Esophagus mucosa (tissue), 1 donor: ENCODE measurements around the gene AATF. TPM values are rescaled to one million over a fixed set of nuclear protein-coding genes. Genes with fewer than 3 reads are reported as not detected.

Experiments
- ATAC-seq: fragments of 200-7000 bp; cut with Tn5 transposase; one replicate; pipeline ENCODE4 v1.9.1; 2020
- total RNA-seq: library from RNA; stranded (reverse); gene quantifications from one replicate; pipeline ENCODE4 v1.2.4, GENCODE V29; 2023
- donor health status: DM: yes; HTN: yes; CAD: no.

Gene AATF
- total RNA-seq, 1 donor from 2014 or later: 32.7 TPM

DNA sequence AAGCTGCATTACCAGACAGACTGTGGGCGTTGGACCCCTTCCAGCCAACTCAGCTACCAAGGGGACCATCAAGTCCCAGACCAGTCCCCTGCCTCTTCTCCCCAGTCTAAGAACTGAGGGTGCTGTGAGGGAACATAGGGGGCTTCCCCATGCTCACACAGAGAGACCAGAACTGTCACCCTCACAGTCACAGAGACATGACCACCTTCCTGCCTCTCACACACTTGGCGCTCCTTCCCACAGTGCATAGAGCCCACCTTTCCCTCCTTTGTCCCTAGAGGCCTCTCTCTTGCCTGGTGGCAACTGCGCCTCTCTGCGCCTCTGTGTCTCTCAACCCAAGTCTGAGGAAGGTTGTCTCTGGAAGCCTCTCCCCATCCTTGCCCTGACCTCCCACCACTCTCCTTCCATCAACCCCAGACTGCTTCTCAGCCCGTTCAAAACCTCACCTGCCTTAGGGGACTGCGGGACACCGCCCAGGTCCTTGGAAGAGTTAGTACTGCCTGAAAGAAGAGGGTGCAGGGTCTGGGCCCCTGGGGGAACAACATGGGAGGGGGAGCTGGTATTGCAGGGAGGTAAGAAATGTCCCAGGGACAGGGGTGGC, 17.6 kb upstream of the AATF start:
- ATAC-seq: no peak

DNA sequence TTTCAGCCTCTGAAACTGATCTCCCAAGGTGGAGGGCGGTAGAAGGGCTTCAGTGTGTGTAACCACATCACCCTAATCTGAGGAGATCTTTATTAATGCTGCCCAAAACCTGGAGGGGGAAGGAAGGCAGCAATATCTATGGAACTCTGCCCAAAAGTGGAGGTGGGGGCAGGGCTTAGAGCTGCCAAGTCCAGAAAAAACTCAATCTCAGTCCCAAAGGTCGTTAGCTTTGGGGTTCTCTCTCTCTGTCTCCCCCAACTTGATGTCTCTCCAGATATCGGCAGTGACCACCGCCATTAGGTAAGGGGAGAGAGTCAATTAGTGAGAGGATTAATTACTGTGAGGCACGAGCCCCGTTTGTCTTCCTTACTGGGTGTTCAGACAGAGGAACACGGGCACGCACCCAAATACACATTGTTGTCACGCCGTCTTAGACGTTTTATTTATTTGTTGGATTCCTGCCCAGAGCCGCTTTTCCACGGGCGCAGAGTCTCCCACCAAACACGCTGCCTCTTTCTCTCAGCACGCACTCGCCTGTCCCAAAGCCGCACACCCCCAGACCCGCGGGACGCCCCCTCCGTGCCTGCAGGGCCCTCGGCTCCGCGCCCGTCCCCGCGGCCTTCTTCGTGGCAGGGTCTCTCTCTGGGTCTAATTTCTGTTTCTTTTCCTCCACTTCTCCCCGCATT, 16.9 kb upstream of the AATF start:
- ATAC-seq: no peak

- ATAC-seq: no peak
Observed at GRCh38 chr17:36932383-36932693, 16.4 kb upstream of the AATF start.

DNA sequence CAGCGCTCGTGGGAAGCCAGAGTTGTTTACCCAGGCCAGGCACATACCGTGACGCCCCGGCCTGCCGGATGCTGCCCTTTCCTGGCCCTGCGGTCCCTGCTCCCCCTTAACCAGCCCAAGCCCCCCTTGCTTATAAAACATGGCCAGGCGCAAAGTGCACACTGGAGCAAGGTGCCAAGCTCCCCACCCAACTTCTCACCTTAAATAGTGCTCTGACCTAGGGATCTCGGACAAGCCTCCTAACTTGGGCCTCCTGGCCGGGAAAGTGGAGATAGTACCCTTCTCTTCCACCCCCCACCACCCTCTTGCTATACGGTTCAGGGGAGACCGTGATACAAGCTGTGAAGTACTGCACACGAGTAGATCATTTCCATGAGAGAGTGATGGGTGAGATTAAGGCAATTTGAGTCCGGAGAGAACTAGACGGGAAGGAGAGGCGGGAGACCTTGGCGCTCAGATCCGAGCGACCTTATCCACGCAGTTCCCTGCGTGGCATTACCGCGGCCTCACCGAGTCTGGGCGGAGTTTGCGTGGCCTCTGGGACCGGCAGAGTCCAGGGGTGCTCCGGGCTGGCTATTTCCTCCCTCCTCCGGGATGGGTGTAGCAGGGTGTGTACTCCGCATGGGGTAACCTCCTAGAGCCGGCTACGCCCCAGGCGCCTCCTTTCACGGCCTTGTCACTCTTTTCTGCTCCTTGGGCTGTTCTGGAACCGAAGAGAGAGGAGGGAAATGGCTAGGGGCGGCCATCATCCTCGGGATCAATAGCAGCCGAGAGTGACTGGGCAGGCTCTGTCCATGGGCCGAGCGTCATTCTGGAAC, 15.9 kb upstream of the AATF start:
- peak; percentile 67 for ATAC-seq

GRCh38 chr17:36933512-36934143, 15.1 kb upstream of the AATF start:
- ATAC-seq: no peak

GRCh38 chr17:36934144-36934691, 14.5 kb upstream of the AATF start:
- ATAC-seq: no peak

GRCh38 chr17:36934692-36935630, 13.8 kb upstream of the AATF start:
- no peak for ATAC-seq

DNA sequence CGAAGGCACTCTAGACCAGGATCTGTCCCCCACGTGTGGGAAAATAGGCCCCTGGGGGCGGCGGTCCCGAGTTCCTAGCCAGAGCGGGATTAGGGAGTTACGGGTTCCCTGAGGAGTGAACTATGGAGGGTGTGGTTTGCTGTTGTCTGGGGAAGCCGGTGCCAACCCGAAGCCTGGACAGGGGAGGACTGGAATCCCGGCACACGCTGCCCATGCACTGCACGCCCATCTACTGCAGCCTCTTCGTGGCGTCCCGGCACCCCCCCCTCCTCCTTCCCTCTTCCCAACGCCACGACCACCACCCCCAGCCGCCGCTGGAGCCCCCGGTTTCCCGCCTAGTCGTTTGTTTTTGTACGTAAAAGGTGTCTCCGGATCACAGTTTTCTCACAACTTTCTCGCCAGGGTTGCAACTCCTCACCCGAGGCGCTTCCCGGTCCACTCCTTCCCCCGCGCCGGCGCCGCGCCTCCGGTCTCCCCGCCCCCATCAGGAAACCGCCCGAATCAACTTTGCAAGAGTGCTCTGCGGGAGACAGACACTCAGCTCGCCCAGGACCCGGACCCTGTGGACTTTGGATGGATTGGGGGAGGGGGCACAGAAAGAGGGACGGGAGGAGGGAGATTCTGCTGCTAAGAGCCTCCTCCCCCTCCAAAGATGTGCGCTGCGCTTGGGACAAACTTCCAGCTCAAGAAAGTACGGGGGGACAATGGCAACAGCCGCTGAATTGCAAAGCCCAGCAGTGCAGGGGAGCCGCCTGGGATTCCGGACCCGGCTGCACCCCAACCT, 12.9 kb upstream of the AATF start:
- ATAC-seq: no peak

DNA sequence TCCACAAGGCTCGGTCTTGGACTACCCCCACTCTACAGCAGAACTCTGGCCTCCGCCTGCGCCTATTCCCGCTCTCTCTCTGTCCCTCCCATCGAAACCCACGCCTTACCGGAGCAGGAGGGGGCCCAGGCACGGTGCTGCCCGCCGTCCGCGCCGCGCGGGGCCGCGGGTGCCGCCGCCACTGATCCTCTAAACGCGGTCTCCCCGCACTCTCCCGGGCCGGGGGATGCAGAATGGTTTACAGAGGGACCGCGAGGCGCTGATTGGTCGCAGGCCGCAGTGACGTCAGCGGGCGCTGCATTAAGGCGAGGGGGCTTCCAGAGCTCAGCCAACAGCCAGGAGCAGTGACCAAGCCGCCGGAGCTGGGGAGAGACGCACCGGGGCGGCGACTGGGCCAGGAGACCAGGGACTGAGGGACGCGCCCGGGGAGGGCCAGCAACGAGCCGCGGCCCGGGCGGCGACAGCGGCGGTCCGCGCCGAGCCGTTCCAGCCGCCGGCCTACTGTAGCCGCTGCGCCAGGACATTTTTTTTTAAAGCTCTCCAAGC, 12.2 kb upstream of the AATF start:
- ATAC-seq: no peak

DNA sequence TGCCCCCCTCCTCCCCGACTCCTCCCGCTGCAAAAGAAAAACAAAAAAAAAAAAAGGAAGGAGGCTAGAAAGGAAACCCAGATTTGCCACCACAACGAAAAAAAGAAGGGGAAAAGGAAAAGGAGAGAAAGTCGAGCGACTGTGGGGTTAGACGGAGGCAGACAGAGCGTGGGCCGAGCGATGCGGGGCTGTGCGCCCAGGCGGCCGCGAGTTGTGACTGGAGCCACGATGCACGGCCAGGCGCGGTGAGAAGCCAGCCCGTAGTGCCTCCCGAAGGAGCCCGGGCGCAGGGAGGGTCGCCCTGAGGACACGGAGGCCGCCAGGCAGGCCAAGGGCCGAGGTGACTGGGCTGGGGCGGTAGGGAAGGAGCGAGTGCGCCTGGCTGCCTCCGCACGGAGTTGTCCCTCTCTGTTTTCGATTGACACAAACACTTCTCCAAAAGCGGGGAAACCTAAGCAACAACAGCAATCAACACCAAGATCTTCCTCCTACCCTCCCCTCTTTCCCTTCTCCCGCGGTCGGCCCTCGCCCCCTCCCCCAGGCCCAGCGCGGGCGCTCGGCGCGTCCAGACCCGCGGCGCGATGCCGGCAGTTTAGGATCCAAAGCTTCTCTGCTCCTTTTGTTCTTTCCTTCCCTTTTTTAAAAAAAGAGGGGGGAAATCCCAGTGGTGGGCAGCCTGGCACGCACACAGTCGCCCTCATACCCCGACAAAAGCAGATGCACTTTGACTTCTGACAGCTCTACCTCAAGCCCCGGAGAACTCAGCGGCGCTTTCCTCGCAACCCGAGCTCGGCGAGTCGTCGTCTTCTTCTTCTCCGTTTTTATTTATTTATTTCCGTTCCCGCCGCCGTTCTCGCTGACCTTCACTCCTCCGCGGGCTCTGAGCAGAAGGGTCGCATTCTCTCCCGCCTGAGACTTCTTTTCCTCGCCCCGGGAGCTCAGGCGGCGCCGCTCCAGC, 11.5 kb upstream of the AATF start, which contains the start of gene LHX1:
LHX1 (plus strand) TSS at position 475 of the 958 bp plus-strand sequence. CDS start 723 bp downstream, outside the sequence.
- no peak for ATAC-seq

DNA sequence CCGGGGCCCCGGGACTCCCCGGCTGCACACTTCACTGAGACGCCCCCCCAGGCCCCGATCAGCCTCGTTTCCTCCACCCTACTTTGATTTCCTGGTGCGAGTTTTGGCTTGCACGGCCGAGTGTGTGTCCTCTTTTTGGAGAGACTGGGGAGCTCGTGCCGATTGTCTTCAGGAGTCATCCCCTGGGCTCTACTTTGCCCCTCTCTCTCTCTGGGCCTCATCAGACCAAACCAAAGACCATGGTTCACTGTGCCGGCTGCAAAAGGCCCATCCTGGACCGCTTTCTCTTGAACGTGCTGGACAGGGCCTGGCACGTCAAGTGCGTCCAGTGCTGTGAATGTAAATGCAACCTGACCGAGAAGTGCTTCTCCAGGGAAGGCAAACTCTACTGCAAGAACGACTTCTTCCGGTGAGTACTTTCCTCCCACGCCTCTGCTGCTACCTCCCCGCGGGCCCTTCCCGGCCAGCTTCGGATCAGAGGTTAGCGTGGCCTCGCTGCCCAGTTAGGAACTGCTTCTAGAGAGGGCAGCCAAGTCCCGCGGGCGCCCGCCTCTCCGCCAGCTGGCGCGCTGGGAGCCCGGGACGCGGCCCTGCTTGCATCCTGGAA, 10.7 kb upstream of the AATF start:
- no peak for ATAC-seq

GRCh38 chr17:36938566-36939051, 10.1 kb upstream of the AATF start:
- ATAC-seq: no peak

DNA sequence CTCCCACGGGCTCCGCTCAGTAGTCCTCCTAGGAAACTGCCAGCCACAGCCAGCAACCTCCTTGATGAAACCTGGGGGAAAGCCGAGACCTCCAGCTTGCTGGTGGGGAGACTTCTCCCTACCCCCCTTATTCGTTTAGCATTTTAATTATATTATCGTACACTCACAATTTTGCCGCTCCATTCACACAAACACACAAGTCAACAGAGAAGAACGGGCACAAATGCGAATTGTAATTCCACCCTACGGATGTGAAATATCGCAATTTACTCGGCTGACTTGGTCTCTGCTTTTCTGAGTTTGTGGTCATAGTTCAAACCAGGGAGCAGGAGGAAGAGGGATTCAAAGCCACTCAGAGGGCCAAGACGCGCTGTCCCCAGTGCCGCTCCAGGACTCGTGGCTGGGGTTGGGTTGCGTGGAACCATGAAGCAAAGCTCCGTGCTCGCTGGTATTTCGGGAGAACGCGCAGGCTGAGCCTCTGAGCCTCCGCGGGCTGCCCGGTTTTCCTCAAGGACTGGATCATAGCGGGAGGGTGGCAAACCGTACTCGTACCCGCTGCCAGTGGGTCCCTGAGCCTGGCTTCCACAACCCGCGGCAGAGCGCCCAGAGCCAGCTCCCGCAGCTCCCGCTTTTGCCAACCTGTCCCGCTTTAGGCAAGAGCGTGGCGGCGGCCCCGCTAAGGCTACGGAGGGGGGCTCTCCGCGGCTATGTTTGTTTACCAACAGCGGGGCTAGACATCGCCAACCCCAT, 9.5 kb upstream of the AATF start:
- no peak for ATAC-seq

- no peak for ATAC-seq
Observed at GRCh38 chr17:36939802-36940312, 8.9 kb upstream of the AATF start.

- ATAC-seq: no peak
Observed at GRCh38 chr17:36940313-36941264, 8.2 kb upstream of the AATF start.

GRCh38 chr17:36941265-36942010, 7.3 kb upstream of the AATF start:
- no peak for ATAC-seq
